Measurements from ENCODE around the gene HMCN2. TPM values are rescaled to one million over a fixed set of nuclear protein-coding genes. Genes with fewer than 3 reads are reported as not detected.

Gene HMCN2
- total RNA-seq, 4 donors from 2014 or later = 9.6 to 21.1 (median 15.5) TPM

- no peak for ATAC-seq
- Histone ChIP-seq H3K27me3 (no peaks in the 10 kb centered on the region), H3K9me3 (no peaks in the 10 kb centered on the region), H3K27ac (no peak overlapping the region), H3K36me3 (peaks cover 0 to 83% of the 10 kb centered on the region in 2 donors), H3K4me3 (no peak overlapping the region), H3K4me1 (peaks cover 0 to 7% (median 0%) of the 10 kb centered on the region in 3 donors)
- WGBS, 2 donors (ENCODE audit: low coverage in 1 of 2) = 80 to 94% methylated on average over 1 to 2 of the region's 10 CpGs
- TF ChIP-seq POLR2A (IDR thresholded peaks at IDR 0.05) = no peak
- TF ChIP-seq POLR2AphosphoS5 (IDR thresholded peaks at IDR 0.05) = no peak
- TF ChIP-seq EP300 (IDR thresholded peaks at IDR 0.05) = no peak
- TF ChIP-seq CTCF (IDR thresholded peaks at IDR 0.05) = no peak
Measured at GRCh38 chr9:130406278-130406895, 140.8 kb downstream of the HMCN2 start.

DNA sequence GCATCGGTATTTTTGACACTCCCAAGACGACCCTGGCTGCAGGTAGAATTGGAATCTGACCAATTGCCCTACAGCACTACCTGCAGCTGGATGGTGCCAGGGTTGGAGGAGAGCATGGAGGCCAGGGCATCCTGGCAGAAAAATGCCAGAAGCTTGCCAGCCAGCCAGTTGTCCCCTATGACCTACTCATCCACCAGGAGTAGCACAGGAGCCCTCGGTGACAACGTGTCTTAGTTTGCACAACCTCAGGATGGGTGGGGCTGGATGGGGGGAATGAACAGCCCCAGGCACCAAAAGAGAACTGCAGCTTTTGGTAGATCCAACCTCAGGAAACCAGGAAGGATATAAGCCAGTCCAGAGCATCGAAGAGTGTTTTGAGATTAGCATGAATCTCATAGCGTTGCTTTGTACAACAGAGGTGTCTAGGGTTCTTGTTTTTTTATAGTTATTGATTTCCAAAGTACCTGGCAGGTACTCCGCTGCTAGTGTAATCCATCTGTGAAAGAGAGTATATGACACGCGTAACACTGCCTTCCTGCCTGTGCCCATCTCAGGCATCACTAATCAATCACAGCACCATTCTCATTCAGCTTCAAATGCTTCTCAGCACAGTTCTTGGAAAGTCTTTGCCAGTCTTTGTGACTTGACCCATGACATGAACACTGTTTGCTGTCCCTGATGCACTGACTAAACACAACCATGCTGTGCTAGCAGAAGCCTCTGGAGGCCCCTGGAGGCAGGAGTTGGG, 142.5 kb downstream of the HMCN2 start:
- peaks cover 0 to 77% of the 10 kb centered on the region in 2 donors for H3K36me3 ChIP-seq
- TF ChIP-seq POLR2A (IDR thresholded peaks at IDR 0.05) (no peak), CTCF (IDR thresholded peaks at IDR 0.05) (no peak), POLR2AphosphoS5 (IDR thresholded peaks at IDR 0.05) (no peak), EP300 (IDR thresholded peaks at IDR 0.05) (no peak)
- no peak overlapping the region for H3K4me3 ChIP-seq
- no peaks in the 10 kb centered on the region for H3K27me3 ChIP-seq
- 90 to 100% methylated on average over 3 to 7 of the region's 9 CpGs for WGBS, 2 donors (ENCODE audit: low coverage in 1 of 2)
- ATAC-seq = no peak
- H3K27ac ChIP-seq = no peak overlapping the region
- H3K4me1 ChIP-seq = peaks cover 0 to 8% (median 0%) of the 10 kb centered on the region in 3 donors
- H3K9me3 ChIP-seq = no peaks in the 10 kb centered on the region

GRCh38 chr9:130408669-130409068, 143.1 kb downstream of the HMCN2 start:
- Histone ChIP-seq H3K27ac (no peak overlapping the region), H3K4me3 (no peak overlapping the region), H3K27me3 (no peaks in the 10 kb centered on the region), H3K9me3 (no peaks in the 10 kb centered on the region), H3K36me3 (peaks cover 0 to 76% of the 10 kb centered on the region in 2 donors), H3K4me1 (peaks cover 0 to 8% (median 0%) of the 10 kb centered on the region in 3 donors)
- TF ChIP-seq POLR2AphosphoS5 (IDR thresholded peaks at IDR 0.05) = no peak
- TF ChIP-seq CTCF (IDR thresholded peaks at IDR 0.05) = no peak
- no peak for TF ChIP-seq POLR2A (IDR thresholded peaks at IDR 0.05)
- no peak for TF ChIP-seq EP300 (IDR thresholded peaks at IDR 0.05)
- 100% methylated on average over 1 of the region's 9 CpGs; no CpG with 5 or more reads in 1 of the 2 donors for WGBS, 2 donors (ENCODE audit: low coverage in 1 of 2)
- ATAC-seq = no peak

DNA sequence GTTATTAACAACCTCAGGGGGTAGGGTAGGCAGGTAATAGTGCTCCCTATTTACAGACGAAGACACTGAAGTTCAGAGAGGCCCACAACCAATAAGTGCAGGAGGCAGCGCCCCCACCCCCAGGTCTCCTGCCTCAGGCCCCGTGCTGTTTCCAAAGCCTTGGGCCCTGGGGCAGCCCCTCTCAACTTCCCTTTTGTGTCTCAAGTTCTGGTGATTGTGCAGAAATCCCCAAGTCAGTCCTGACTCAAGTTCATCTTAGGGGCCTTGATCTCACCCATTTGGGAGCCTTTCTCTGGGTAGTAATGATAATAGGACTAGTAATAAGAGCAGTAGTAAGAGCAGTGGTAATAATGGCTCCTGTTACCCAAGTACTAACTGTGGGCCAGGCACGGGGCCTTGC, 143.7 kb downstream of the HMCN2 start:
- H3K27ac ChIP-seq = no peak overlapping the region
- H3K36me3 ChIP-seq = peaks cover 0 to 70% of the 10 kb centered on the region in 2 donors
- H3K9me3 ChIP-seq = no peaks in the 10 kb centered on the region
- no peak overlapping the region for H3K4me3 ChIP-seq
- TF ChIP-seq POLR2AphosphoS5 (IDR thresholded peaks at IDR 0.05) (no peak), POLR2A (IDR thresholded peaks at IDR 0.05) (no peak), EP300 (IDR thresholded peaks at IDR 0.05) (no peak), CTCF (IDR thresholded peaks at IDR 0.05) (no peak)
- no peaks in the 10 kb centered on the region for H3K27me3 ChIP-seq
- ATAC-seq = no peak
- H3K4me1 ChIP-seq = peaks cover 0 to 8% (median 0%) of the 10 kb centered on the region in 3 donors
- 79 to 95% methylated on average over 3 to 4 of the region's 4 CpGs for WGBS, 2 donors (ENCODE audit: low coverage in 1 of 2)
